Sigmoid colon (tissue), 4 donors: ENCODE results near the gene AP1S3.

ENCODE experiments used
- EP300 ChIP-seq, 4 donors: sonication (generic); formaldehyde crosslinking; IDR thresholded peaks; one replicate each; pipeline ENCODE4 v1.6.1; 2017; ENCODE audit warnings: antibody characterized with exemption in 4 of 4
- TF ChIP-seq, protein P1 (sequence below), 4 experiments: fragments of 450-650 bp in 3 of 4; fragments of 200-600 bp in 1 of 4; IDR thresholded peaks; one replicate each; pipeline ENCODE4 v1.5.1; 2016 to 2019; ENCODE audit warnings: antibody characterized with exemption in 4 of 4, mild to moderate bottlenecking in 3 of 4, moderate library complexity in 2 of 4

DNA sequence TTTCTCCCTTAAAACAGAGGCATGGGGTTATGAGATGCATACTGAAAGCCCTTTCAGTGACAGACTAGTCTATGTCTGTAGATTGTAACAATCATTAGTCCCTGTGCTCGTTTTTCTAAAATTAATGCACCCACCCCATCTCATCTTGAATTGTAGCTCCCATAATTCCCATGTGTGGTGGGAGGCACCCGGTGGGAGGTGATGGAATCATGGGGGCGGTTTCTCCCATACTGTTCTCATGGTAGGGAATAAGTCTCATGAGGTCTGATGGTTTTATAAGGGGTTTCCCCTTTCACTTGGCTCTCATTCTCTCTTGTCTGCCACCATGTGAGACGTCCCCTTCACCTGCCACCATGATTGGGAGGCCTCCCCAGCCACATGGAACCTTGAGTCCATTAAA lies 100.9 kb downstream of the AP1S3 start:
- TF ChIP-seq, protein P1, sequence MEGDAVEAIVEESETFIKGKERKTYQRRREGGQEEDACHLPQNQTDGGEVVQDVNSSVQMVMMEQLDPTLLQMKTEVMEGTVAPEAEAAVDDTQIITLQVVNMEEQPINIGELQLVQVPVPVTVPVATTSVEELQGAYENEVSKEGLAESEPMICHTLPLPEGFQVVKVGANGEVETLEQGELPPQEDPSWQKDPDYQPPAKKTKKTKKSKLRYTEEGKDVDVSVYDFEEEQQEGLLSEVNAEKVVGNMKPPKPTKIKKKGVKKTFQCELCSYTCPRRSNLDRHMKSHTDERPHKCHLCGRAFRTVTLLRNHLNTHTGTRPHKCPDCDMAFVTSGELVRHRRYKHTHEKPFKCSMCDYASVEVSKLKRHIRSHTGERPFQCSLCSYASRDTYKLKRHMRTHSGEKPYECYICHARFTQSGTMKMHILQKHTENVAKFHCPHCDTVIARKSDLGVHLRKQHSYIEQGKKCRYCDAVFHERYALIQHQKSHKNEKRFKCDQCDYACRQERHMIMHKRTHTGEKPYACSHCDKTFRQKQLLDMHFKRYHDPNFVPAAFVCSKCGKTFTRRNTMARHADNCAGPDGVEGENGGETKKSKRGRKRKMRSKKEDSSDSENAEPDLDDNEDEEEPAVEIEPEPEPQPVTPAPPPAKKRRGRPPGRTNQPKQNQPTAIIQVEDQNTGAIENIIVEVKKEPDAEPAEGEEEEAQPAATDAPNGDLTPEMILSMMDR (IDR thresholded peaks at IDR 0.05) = no peak
- TF ChIP-seq EP300 (IDR thresholded peaks at IDR 0.05) = no peak
